K562 (cell line): ENCODE data around the gene TUBA1A. TPM values are rescaled to one million over a fixed set of nuclear protein-coding genes. Genes with fewer than 3 reads are reported as not detected.
A peak's percentile ranks its signal among the peaks of the same experiment; 100 is the strongest.

Experiments
- ARID2 ChIP-seq: fragments of 450-650 bp; IDR thresholded peaks from 2 replicates; pipeline ENCODE4 v1.6.1; 2017; ENCODE audit warnings: antibody characterized with exemption, mild to moderate bottlenecking
- EP400 ChIP-seq: fragments of 450-650 bp; IDR thresholded peaks from 2 replicates; pipeline ENCODE4 v1.6.1; 2017; ENCODE audit warnings: antibody characterized with exemption, mild to moderate bottlenecking, moderate library complexity
- FOXJ3 ChIP-seq: sonication (generic); formaldehyde crosslinking; IDR thresholded peaks from 2 replicates; pipeline ENCODE4 v1.4.0; 2020; ENCODE audit warnings: mild to moderate bottlenecking, missing genetic modification reagents
- JUND ChIP-seq, 2 experiments: IDR thresholded peaks; 2 replicates in 1 of 2; 3 replicates in 1 of 2; pipeline ENCODE4 v1.6.1; 2011; ENCODE audit warnings: borderline replicate concordance in 2 of 2, low read depth in 2 of 2, low read length in 2 of 2, improper control_type of control experiment in 1 of 2, missing biosample characterization in 1 of 2, missing genetic modification characterization in 1 of 2, missing genetic modification reagents in 1 of 2
- L3MBTL2 ChIP-seq: fragments of 450-650 bp; IDR thresholded peaks from 2 replicates; pipeline ENCODE4 v1.6.1; 2016; ENCODE audit warnings: mild to moderate bottlenecking, moderate library complexity
- MCM3 ChIP-seq: fragments of 450-650 bp; IDR thresholded peaks from 2 replicates; pipeline ENCODE4 v1.6.1; 2016
- NCOA2 ChIP-seq, 2 experiments: fragments of 450-650 bp; IDR thresholded peaks; 2 replicates each; pipeline ENCODE4 v1.6.1; 2018; ENCODE audit warnings: mild to moderate bottlenecking in 2 of 2, moderate library complexity in 1 of 2; ENCODE audit not compliant: partially characterized antibody in 2 of 2
- PTTG1 ChIP-seq: fragments of 450-650 bp; IDR thresholded peaks from 2 replicates; pipeline ENCODE4 v1.6.1; 2016; ENCODE audit warnings: low read depth, mild to moderate bottlenecking, missing genetic modification characterization, missing compliant biosample characterization
- TCF7 ChIP-seq: sonication (generic); IDR thresholded peaks from 2 replicates; pipeline ENCODE4 v1.6.1; 2016; ENCODE audit warnings: antibody characterized with exemption, borderline replicate concordance
- ZNF217 ChIP-seq: sonication (generic); formaldehyde crosslinking; IDR thresholded peaks from 2 replicates; pipeline ENCODE4 v1.8.0; 2022; ENCODE audit warnings: mild to moderate bottlenecking, missing genetic modification reagents
- ZNF696 ChIP-seq: fragments of 250-450 bp; sonication (Bioruptor Pico); conservative IDR thresholded peaks from 2 replicates; pipeline ENCODE4 v1.4.0; 2020; ENCODE audit warnings: mild to moderate bottlenecking, moderate library complexity
- polyA plus RNA-seq, 8 experiments: library from polyadenylated mRNA; depleted of rRNA in 4 of 8; stranded (reverse) in 5 of 8; unstranded in 3 of 8; fragments of >200 nt; fragmentation: Nextera tagmentation in 2 of 8; fragmentation: Illumina TruSeq in 1 of 8; extraction: Ambion mirVana in 2 of 8; extraction: Trizol in 1 of 8; gene quantifications; 2 replicates each; pipeline versions ENCODE4 v1.2.1 to v1.2.3, GENCODE V29; 2011 to 2014; ENCODE audit warnings: inconsistent platforms in 1 of 8, missing spikeins in 1 of 8
- total RNA-seq, 7 experiments: library from RNA; depleted of rRNA in 6 of 7; stranded (reverse); fragments of >200 nt in 6 of 7; fragmentation: Illumina TruSeq in 2 of 7; extraction: Trizol in 2 of 7; gene quantifications; 2 replicates each; pipeline versions ENCODE4 v1.2.1 to v1.2.3, GENCODE V29; 2011 to 2021; ENCODE audit warnings: low replicate concordance in 1 of 7
- TF ChIP-seq, protein P1 (sequence below): fragments of 450-650 bp; IDR thresholded peaks from one replicate; pipeline ENCODE4 v1.6.1; 2018; ENCODE audit warnings: mild to moderate bottlenecking, moderate library complexity; ENCODE audit not compliant: partially characterized antibody
- TF ChIP-seq, protein P2 (sequence below): fragments of 250-450 bp; sonication (Bioruptor Pico); IDR thresholded peaks from 2 replicates; pipeline ENCODE4 v1.5.0; 2020; ENCODE audit warnings: mild to moderate bottlenecking, borderline replicate concordance
- TF ChIP-seq, protein P3 (sequence below): sonication (generic); formaldehyde crosslinking; IDR thresholded peaks from 2 replicates; pipeline ENCODE4 v1.8.1; 2023; ENCODE audit warnings: mild to moderate bottlenecking, missing genetic modification reagents
- TF ChIP-seq, protein P4 (sequence below): fragments of 450-650 bp; IDR thresholded peaks from 2 replicates; pipeline ENCODE4 v1.6.1; 2016; ENCODE audit warnings: antibody characterized with exemption
- TF ChIP-seq, protein P5 (sequence below): fragments of 450-650 bp; formaldehyde crosslinking; conservative IDR thresholded peaks from 2 replicates; pipeline ENCODE4 v1.4.0; 2022; ENCODE audit warnings: mild to moderate bottlenecking, missing genetic modification characterization

TUBA1A gene
- total and polyA plus RNA-seq, 9 of the 15 experiments (the other 6 are each of a cell fraction or from before 2014, with no cell fraction given) = 7.4 to 45.1 (median 11.9) TPM

DNA sequence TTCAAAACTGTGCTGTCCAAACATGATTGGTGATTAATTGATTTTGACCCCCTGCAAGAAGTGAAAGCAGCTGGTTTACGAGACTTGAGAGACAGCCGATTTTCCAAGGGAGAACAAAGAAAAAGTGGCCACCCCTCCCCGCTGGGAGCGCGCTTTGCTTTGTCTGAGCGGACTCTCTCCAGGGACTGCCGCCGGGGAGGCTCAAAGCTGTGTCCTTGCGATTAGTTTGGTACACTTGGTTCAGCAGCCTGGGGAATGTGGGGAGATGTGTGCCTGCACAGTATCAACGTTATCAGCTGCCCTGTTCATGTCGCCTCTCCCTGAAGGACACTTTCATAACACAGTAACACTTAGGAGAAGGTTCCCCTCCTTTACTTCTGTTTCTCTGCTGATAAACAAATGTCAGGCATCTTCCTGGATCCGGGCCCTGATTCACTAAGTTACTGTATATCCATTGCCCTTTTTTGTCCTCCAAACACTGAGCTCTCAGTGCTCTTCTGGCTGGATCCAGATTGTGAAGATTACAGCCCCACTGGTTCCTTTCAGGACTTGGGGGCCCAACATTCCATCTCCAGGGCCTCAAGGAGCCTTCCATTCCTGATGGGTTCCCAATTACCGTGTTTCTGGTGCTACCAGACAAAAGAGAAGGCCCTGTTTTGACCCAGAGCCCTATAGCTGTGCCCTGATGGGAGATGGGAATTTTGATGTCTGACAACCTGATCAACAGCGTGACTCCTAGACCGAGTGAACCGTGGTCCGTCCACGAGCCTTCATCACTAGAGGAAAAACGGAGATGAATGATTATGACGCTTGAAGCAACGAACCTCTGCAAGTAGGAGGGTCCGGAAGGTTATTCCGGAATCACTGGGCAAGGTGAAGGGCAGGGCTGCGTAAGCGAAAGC lies 44.3 kb upstream of the TUBA1A start (continued):
- TF ChIP-seq, protein P1, sequence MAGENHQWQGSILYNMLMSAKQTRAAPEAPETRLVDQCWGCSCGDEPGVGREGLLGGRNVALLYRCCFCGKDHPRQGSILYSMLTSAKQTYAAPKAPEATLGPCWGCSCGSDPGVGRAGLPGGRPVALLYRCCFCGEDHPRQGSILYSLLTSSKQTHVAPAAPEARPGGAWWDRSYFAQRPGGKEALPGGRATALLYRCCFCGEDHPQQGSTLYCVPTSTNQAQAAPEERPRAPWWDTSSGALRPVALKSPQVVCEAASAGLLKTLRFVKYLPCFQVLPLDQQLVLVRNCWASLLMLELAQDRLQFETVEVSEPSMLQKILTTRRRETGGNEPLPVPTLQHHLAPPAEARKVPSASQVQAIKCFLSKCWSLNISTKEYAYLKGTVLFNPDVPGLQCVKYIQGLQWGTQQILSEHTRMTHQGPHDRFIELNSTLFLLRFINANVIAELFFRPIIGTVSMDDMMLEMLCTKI = no peak
- TF ChIP-seq TCF7 (peak; percentile 85), FOXJ3 (CRISPR knock-in tag) (no peak), ZNF217 (CRISPR knock-in tag) (no peak), EP400 (peak; percentile 61), ZNF696 (CRISPR knock-in tag) (no peak), L3MBTL2 (no peak; the same call in 1 of the 2 replicates), MCM3 (no peak), PTTG1 (tag) (no peak), ARID2 (peak; percentile 81), JUND (IDR thresholded peaks at IDR 0.05; ENCODE audit: borderline replicate concordance, low read depth, low read length) (peak; percentile 66; the same call in 1 of the 2 replicates), JUND (tag; IDR thresholded peaks at IDR 0.05; ENCODE audit: borderline replicate concordance, low read depth, low read length) (no peak; the same call in 2 of the 3 replicates), NCOA2 (IDR thresholded peaks at IDR 0.05; ENCODE audit: partially characterized antibody in 2 of 2) (no peak)
- TF ChIP-seq, protein P2, sequence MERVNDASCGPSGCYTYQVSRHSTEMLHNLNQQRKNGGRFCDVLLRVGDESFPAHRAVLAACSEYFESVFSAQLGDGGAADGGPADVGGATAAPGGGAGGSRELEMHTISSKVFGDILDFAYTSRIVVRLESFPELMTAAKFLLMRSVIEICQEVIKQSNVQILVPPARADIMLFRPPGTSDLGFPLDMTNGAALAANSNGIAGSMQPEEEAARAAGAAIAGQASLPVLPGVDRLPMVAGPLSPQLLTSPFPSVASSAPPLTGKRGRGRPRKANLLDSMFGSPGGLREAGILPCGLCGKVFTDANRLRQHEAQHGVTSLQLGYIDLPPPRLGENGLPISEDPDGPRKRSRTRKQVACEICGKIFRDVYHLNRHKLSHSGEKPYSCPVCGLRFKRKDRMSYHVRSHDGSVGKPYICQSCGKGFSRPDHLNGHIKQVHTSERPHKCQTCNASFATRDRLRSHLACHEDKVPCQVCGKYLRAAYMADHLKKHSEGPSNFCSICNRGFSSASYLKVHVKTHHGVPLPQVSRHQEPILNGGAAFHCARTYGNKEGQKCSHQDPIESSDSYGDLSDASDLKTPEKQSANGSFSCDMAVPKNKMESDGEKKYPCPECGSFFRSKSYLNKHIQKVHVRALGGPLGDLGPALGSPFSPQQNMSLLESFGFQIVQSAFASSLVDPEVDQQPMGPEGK (CRISPR knock-in tag) = no peak
- TF ChIP-seq, protein P3, sequence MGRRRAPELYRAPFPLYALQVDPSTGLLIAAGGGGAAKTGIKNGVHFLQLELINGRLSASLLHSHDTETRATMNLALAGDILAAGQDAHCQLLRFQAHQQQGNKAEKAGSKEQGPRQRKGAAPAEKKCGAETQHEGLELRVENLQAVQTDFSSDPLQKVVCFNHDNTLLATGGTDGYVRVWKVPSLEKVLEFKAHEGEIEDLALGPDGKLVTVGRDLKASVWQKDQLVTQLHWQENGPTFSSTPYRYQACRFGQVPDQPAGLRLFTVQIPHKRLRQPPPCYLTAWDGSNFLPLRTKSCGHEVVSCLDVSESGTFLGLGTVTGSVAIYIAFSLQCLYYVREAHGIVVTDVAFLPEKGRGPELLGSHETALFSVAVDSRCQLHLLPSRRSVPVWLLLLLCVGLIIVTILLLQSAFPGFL (CRISPR knock-in tag) = 0 out of 2 replicates have a peak, but pooled peaks have one; percentile 65
- TF ChIP-seq, protein P4, sequence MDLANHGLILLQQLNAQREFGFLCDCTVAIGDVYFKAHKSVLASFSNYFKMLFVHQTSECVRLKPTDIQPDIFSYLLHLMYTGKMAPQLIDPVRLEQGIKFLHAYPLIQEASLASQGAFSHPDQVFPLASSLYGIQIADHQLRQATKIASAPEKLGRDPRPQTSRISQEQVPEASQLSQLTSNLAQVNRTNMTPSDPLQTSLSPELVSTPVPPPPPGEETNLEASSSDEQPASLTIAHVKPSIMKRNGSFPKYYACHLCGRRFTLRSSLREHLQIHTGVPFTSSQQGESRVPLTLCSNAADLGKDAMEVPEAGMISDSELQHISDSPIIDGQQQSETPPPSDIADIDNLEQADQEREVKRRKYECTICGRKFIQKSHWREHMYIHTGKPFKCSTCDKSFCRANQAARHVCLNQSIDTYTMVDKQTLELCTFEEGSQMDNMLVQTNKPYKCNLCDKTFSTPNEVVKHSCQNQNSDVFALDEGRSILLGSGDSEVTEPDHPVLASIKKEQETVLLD = peak; percentile 59; the same call in 1 of the 2 replicates
- TF ChIP-seq, protein P5, sequence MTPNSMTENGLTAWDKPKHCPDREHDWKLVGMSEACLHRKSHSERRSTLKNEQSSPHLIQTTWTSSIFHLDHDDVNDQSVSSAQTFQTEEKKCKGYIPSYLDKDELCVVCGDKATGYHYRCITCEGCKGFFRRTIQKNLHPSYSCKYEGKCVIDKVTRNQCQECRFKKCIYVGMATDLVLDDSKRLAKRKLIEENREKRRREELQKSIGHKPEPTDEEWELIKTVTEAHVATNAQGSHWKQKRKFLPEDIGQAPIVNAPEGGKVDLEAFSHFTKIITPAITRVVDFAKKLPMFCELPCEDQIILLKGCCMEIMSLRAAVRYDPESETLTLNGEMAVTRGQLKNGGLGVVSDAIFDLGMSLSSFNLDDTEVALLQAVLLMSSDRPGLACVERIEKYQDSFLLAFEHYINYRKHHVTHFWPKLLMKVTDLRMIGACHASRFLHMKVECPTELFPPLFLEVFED = no peak
